Fibroblast of skin of right quadriceps (primary cell): ENCODE measurements around the gene DLG1.

Source experiments
- DNase-seq: peaks from one replicate; pipeline ENCODE4 v3.0.0-alpha.2; 2013

DLG1 gene

GRCh38 chr3:197298341-197298944 lies at the start of gene DLG1:
TSS of gene DLG1 (minus strand) at chr3:197298612. CDS start at chr3:197297204, 1,408 bp downstream.
- DNase-seq, result peak; percentile 95

DNA sequence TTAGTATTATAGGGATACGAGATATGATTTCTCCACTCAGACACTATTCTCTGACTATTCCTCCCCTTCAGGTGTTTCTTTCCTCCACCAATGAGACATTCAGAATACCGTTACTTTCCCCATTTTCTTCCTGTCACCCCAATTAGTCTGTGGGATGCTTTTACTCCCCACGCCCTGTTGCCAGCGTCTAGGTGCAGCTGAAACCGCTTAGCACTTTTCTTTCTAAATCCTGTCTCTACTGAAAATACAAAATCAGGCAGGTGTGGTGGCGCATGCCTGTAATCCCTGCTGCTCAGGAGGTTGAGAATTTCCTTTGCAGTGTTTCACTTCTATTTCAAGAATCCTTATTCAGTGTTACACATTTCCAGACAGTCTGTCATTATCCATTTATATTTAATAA lies 49.6 kb upstream of the DLG1 start:
- DNase-seq, result no peak

- DNase-seq, result no peak
These were observed 47.0 kb upstream of the DLG1 start for GRCh38 chr3:197345390-197345789.

GRCh38 chr3:197344582-197345318 lies 46.3 kb upstream of the DLG1 start:
- no peak for DNase-seq

DNA sequence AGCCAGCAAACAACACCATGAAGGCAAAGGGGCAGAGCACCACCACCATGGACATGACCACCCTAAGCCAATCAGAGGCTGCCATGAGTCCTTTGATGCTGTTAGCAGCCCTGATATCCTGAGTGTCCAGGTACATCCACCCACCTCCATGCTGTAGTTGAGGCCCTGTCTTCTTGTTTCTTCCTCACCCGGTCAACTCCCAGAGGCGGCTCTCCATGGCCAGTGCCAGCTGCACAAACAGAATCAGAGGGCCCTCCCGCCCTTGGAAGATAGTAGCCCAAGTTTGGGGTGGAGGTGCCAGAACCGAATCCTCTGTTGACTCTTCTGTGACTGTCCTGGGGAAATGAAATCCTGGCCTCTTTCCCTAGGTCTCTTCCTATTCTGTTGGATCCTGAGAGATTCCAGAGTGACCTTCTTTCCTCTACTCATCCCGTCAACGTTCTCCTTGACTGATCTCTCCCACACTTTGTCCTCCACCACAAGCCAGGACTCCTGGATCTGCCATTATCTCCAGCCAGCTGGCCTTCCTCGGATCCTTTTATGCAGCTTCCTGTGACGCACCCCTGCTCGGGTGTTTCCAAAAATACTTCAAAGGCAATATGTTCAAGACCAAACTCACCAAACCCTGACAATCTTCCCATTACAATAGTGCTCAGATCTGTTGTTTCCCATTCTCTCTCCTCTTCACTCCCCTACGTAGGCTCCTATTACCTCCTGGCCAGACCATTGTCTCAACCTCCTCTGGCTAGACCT lies 45.4 kb upstream of the DLG1 start:
- DNase-seq, result no peak

- no peak for DNase-seq
These were observed 44.7 kb upstream of the DLG1 start for GRCh38 chr3:197343111-197343510.

- DNase-seq, result no peak
These were observed 42.1 kb upstream of the DLG1 start for GRCh38 chr3:197340521-197340871.

DNA sequence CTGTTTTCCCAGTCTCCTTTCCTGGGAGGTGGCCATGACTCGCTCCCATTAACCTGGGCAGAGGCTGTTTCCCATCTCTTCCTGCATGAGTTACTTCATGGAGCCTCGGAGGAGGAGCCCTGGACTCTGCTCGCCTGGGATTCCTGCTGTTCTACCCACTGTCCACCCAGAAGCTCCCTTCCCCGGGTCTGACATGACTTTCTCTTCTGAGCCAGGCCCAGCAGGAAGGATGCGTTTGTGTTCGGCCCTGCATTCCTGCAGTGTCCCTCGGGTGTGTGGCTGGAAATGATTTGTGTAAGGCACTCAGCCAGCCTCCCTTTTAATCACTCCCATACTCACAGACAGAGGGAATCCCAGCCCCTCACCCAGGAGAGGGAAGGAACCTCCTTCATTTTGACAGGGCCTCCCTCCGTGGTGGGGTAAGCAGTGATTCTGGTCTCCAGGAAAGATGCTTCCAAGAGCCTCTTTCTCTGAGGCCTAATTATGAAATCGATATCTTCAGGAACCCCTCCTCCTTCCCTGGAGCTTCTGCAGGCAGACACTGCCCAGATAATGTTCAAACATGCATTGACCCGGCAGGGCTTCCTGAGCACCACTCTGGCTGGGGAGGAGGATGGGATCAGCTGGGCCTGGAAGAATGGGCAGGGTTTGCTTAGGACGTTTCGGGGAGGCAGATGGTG lies 41.6 kb upstream of the DLG1 start:
- peak; percentile 91 for DNase-seq

DNA sequence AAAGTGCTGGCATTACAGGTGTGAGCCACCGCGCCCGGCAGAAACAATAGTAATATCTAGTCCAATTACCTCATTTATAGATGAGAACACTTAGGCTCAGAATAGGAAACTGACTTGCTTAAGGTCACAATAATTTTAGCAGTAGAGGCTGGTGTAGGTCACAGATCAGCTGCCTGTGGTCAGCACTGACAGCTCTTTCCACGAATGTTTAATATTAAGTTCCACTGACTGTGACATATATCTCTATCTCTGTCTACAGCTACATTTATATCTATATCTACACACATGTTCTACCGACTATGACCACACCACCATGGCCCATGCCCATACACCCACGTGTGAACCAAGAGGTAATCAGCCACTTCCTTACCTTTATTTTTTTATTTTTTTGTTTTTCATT lies 40.2 kb upstream of the DLG1 start:
- no peak for DNase-seq

DNA sequence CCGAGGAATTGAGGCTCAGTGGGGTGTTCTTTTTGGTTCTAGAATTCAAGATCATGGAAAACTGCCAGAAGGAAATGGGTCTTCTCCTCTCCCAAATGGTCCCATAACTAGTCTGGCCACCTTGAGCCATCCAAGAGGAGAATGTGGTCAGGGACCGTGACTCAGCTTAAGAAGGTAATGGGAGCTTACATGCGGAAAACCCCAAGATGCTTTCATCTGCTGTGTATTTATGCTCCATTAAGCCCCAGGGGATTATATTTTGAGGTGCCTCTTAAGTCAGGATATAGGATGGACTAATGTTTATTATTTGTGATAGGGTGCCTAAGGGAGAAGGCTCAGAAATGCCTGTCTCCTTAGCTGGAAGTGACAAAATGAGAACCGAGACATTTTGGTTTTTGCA lies 39.2 kb upstream of the DLG1 start:
- DNase-seq, result no peak

GRCh38 chr3:197337214-197337613 lies 38.8 kb upstream of the DLG1 start:
- DNase-seq, result no peak

DNA sequence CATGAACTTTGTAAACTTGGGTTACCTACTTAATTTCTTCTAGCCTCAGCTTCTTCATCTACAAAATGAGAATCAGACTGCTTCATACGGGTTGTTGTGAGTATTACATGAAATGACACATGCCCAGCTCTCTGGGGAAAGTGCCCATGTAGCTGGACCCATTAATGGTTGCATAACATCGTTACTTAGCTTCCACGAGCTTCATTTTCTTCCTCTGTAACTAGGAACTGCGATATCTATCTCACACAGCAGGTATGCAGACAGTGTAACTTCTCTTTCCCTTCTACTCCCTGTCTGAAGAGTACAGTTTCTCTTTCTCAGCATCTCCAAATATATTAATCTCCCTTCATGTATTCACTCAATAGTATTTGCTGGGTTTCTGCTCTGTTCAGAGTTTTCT lies 37.9 kb upstream of the DLG1 start:
- no peak for DNase-seq

DNA sequence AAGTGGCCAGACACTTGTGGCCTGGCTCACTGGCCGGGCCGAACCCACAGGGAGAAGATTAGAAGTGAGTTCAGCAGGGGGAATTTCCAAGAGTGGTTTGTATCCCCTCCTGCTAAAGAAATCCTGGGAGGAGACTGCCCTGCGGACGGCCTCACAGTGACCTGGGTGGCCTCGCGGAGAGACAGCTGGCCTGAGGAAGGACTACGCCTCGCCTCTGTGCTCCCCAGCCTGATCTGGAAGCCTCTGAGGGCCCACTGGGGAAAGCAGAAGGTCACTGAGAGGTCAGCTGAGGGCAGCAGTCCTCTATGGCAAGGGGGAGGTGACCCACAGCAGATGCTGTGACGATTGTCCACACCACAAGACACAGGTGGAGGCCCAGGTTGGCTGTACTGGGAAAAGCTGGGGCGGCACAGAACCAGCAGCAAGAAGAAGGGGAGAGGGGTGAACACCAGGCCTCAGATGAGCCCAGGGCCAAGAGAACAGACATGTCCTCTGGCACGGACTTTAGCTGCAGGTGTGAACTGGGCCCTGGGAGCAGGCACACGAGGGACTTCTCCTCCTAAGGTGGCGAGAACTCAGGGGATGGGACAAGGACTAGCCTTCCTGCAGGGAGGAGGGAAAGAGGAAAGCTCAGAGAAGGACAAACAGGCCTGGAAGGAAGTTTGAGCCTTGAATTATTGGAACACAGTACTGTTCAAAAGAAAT lies 37.2 kb upstream of the DLG1 start:
- no peak for DNase-seq

GRCh38 chr3:197333901-197334639 lies 35.7 kb upstream of the DLG1 start:
- no peak for DNase-seq

DNA sequence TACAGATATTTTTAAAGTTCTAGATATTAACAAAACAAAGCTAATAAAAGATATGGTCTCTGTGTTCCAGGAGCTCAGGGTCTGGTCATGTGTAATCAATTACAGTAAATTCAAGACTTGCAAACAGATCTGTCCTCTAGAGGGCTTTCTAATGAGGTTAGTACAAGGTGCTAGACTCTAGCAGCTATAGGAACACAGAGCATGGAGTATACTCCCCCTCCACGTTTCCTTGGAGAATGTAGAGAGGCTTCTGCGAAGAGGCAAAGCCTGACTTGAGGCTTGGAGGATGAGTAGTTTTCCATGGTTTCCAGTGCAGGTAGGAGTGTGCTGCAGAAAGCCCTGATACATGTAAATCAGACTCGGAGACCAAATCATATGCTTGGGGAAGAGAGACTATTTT lies 32.7 kb upstream of the DLG1 start:
- DNase-seq, result peak; percentile 59

DNA sequence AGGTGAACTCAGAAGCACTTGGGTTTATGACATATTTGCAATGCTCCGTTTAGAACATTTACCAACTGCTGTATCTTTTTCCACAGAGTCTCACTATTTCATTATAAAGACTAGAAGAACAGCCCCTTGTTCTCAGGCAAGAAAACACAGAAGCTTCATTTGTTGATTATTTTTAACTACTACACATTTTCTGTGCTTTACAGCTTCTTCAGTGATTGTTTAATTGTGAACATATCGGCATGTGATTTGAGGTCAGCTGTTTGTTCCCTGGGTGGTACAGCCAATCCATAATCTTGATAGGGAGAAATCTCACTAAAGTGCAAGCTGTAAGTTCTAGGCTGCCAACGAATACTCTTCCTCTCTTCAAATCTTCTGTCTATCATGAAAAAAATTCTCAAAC lies 31.0 kb upstream of the DLG1 start:
- DNase-seq, result no peak

- no peak for DNase-seq
These were observed 29.8 kb upstream of the DLG1 start for GRCh38 chr3:197328198-197328597.

DNA sequence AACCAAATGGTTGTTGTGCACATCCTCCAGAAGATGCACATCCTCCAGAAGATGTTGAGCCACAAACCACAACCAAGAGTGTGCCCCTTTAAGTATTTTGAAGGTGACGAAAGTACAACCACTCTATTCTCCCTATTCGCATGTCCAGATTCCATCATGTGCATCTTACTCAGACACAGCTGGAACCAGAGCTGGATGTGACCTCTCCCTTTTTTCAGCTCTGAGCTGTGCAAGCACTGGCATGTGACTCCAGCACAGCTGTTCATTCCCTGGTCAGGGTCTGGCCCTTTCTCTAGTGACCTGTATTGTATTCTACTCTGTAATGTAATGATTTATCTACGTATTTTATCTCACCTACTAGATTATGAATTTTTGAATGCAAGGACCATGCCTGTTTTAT lies 29.3 kb upstream of the DLG1 start:
- no peak for DNase-seq

DNA sequence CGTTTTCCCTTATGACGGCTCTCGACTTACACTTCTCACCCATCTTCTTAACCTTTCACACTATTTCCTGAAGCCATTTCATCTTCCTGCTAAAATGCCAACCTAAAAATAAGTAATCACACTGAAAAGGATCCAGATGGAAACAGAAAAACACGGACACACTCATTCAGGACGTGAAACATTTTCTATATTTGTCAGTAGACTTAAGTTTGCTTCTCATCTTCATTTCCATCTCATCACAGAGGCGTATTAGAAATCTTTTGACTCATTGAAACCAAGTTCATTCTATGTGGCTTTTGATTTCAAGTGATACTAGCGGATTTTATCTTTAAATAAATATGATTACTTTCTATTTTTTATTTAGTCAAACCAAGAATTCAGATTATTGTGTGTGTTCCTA lies 27.4 kb upstream of the DLG1 start:
- DNase-seq, result no peak

GRCh38 chr3:197322149-197322548 lies 23.7 kb upstream of the DLG1 start:
- DNase-seq, result no peak

- no peak for DNase-seq
These were observed 22.2 kb upstream of the DLG1 start for GRCh38 chr3:197320582-197320981.

DNA sequence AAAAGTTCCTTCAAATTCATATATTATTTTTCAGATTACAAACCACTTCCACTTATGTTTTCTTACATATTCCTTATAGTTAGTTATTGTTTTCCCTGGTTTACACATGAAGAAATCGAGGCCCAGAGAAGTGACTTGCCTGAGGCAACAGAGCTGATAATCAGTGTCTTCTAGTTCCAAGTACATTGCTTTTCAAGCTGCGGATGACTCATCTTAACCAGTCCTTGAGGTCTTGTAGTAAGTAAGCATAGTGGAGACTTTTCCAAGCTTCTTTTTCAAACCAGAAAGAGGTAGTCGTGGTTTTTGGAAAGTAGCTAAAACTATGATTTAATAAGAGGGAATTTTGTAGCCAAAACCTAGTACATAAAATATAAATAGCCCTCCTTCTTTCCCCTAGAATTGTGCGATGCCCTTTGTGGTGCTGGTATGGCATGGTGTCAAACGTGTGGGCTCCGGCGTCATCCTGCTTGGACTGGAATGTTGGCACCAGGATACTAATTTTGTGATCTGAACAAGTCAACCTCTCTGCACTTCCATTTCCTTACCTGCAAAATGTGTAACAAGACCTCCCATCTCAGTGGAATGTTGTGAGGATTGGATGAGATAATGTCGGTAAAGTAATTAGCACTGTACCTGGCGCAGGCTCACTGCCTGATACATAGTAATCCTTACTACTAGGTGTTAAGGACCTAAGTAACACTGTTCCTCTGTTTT lies 19.0 kb upstream of the DLG1 start:
- peak; percentile 88 for DNase-seq
